ENCODE results near the gene FUCA1. TPM values are rescaled to one million over a fixed set of nuclear protein-coding genes. Genes with fewer than 3 reads are reported as not detected.

The FUCA1 gene
- total RNA-seq, 1 experiment from 2014 or later: 20.7 TPM

DNA sequence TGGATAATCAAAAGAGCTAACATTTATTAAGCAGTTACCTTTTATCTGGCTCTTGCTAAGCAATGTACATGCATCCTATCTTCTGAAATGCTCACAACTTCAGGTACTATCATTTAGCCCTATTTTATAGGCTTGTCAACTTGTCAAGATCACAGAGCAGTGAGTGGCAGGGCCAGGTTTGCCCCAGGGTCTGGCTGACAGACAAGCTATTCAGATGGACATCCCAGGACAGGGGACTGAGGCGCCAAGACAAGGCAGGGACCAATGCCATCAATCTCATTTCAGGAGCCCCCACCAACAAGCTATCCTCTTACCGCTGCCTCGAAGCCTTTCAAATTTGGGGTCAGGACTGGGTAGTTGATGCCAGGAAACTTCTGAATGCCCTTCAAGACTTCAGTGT is 51.7 kb downstream of the FUCA1 start:
- no peak overlapping the region for H2AFZ ChIP-seq (ENCODE audit: low read depth, low read length, poor library complexity, severe bottlenecking)
- H3K9me3 ChIP-seq (ENCODE audit: control insufficient read depth in 1 of 2, insufficient read depth in 1 of 2, low read depth in 1 of 2, low read length in 2 of 2): no peaks in the 10 kb centered on the region
- no TSS peak for BruUV-seq (replicated peaks)
- no peak overlapping the region for H3K27ac ChIP-seq (ENCODE audit: low read depth, low read length)
- no peaks in the 10 kb centered on the region for H3K79me2 ChIP-seq (ENCODE audit: insufficient read depth, low read length)
- TF ChIP-seq EZH2phosphoT487 (IDR thresholded peaks at IDR 0.05; ENCODE audit: borderline replicate concordance) (no peak), SIN3A (IDR thresholded peaks at IDR 0.05; ENCODE audit: low read depth) (no peak), ZFX (IDR thresholded peaks at IDR 0.05) (no peak), POLR2A (IDR thresholded peaks at IDR 0.05; ENCODE audit: borderline replicate concordance, extremely low read depth, insufficient read depth, insufficient read length) (no peak)
- ChIA-PET POLR2A (no interaction called here), RAD21 (ENCODE audit: low non-redundant PET in 1 of 2, low total read pairs in 2 of 2, uncharacterized antibody in 2 of 2, unreplicated experiment in 2 of 2) (no interaction called here), CTCF (no interaction called here)
- no peak overlapping the region for H3K4me2 ChIP-seq (ENCODE audit: low read length)
- DNase-seq (ENCODE audit: low read depth, low spot score): no peak
- intact Hi-C loops (cut with micrococcal nuclease): no loop called here
- H3K9ac ChIP-seq (ENCODE audit: low read length): no peak overlapping the region
- H3K27me3 ChIP-seq (ENCODE audit: insufficient read depth, low read length): no peaks in the 10 kb centered on the region
- no peaks in the 10 kb centered on the region for H3K4me1 ChIP-seq (ENCODE audit: control insufficient read depth in 1 of 2, insufficient read depth in 2 of 2, low read length in 2 of 2)
- no peak overlapping the region for H3K4me3 ChIP-seq (replicated peaks in 1 of 2; ENCODE audit: low read depth in 1 of 2, low read length in 2 of 2)
- no peaks in the 10 kb centered on the region for H4K20me1 ChIP-seq (ENCODE audit: insufficient read depth)
- no peak for ATAC-seq
- peaks cover 0 to 5% of the 10 kb centered on the region in 2 experiments; a peak in 1 of 4 replicates for H3K36me3 ChIP-seq (ENCODE audit: control insufficient read depth in 1 of 2, insufficient read depth in 2 of 2, low read length in 2 of 2)
- H3K9me2 ChIP-seq (ENCODE audit: insufficient read depth): no peaks in the 10 kb centered on the region

DNA sequence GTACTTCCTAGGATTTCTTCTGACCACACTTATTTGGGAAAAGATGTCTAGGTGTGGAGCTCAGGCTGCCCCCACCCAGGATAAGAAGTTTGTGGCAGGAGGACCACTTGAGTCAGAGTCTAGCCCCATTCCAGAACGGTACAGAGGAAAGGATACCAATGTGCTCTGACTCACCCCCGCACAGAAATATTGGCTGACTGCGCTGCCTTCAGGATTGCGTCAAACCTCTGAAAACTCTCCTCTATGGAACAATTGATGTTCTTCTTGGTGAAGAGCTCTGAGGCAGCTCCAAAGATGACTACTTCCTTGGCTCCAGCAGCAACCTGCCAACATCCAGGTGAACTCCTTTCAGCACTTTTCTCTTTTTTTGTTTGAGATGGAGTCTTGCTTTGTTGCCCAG is 54.1 kb downstream of the FUCA1 start:
- H3K36me3 ChIP-seq (ENCODE audit: control insufficient read depth in 1 of 2, insufficient read depth in 2 of 2, low read length in 2 of 2): peaks cover 0 to 5% of the 10 kb centered on the region in 2 experiments; a peak in 1 of 4 replicates
- ChIA-PET POLR2A (no interaction called here), RAD21 (ENCODE audit: low non-redundant PET in 1 of 2, low total read pairs in 2 of 2, uncharacterized antibody in 2 of 2, unreplicated experiment in 2 of 2) (no interaction called here), CTCF (no interaction called here)
- TF ChIP-seq CBX3 (IDR thresholded peaks at IDR 0.05; ENCODE audit: low read depth) (no peak), POLR2AphosphoS5 (IDR thresholded peaks at IDR 0.05; ENCODE audit: low read depth, low read length) (no peak), EGR1 (IDR thresholded peaks at IDR 0.05; ENCODE audit: low read depth) (no peak), TCF7L2 (IDR thresholded peaks at IDR 0.05; ENCODE audit: borderline replicate concordance, extremely low read depth, insufficient read depth, insufficient read length) (no peak), EZH2 (IDR thresholded peaks at IDR 0.05) (no peak), EZH2phosphoT487 (IDR thresholded peaks at IDR 0.05; ENCODE audit: borderline replicate concordance) (no peak), ZNF274 (IDR thresholded peaks at IDR 0.05; ENCODE audit: low read depth, low read length) (no peak), CEBPB (IDR thresholded peaks at IDR 0.05; ENCODE audit: low read depth) (no peak), RAD21 (IDR thresholded peaks at IDR 0.05; ENCODE audit: low read depth) (no peak), SIN3A (IDR thresholded peaks at IDR 0.05; ENCODE audit: low read depth) (no peak), ELF1 (IDR thresholded peaks at IDR 0.05; ENCODE audit: borderline replicate concordance, low read depth) (no peak)
- H3K79me2 ChIP-seq (ENCODE audit: insufficient read depth, low read length): no peaks in the 10 kb centered on the region
- no peaks in the 10 kb centered on the region for H4K20me1 ChIP-seq (ENCODE audit: insufficient read depth)
- H3K4me1 ChIP-seq (ENCODE audit: control insufficient read depth in 1 of 2, insufficient read depth in 2 of 2, low read length in 2 of 2): peaks cover 6 to 15% of the 10 kb centered on the region in 2 experiments; a peak in 2 of 4 replicates
- H3K9ac ChIP-seq (ENCODE audit: low read length): no peak overlapping the region
- H3K9me2 ChIP-seq (ENCODE audit: insufficient read depth): no peaks in the 10 kb centered on the region
- no peaks in the 10 kb centered on the region for H3K27me3 ChIP-seq (ENCODE audit: insufficient read depth, low read length)
- intact Hi-C loops (cut with micrococcal nuclease): no loop called here
- no peak overlapping the region for H2AFZ ChIP-seq (ENCODE audit: low read depth, low read length, poor library complexity, severe bottlenecking)
- no peak overlapping the region for H3K27ac ChIP-seq (ENCODE audit: low read depth, low read length)
- no peak overlapping the region for H3K4me3 ChIP-seq (replicated peaks in 1 of 2; ENCODE audit: low read depth in 1 of 2, low read length in 2 of 2)
- no peak for DNase-seq (ENCODE audit: low read depth, low spot score)
- no TSS peak for BruUV-seq (replicated peaks)
- no peak for ATAC-seq
- no peaks in the 10 kb centered on the region for H3K9me3 ChIP-seq (ENCODE audit: control insufficient read depth in 1 of 2, insufficient read depth in 1 of 2, low read depth in 1 of 2, low read length in 2 of 2)
- H3K4me2 ChIP-seq (ENCODE audit: low read length): no peak overlapping the region

Measured in HCT116 (cell line).